AG04450 (cell line): ENCODE data around the gene EWSR1. TPM values are rescaled to one million over a fixed set of nuclear protein-coding genes. Genes with fewer than 3 reads are reported as not detected.

Experiments
- CTCF ChIA-PET: fragments of 300-600, 350-600 bp; formaldehyde crosslinking; extraction: SDS; loops from one replicate; lab custom pipeline; 2022; ENCODE audit warnings: antibody characterized with exemption, inconsistent platforms; lab: Charles Lee
- POLR2A ChIA-PET: fragments of 350-600 bp; formaldehyde crosslinking; extraction: SDS; loops from one replicate; lab custom pipeline; 2021; ENCODE audit warnings: antibody characterized with exemption, inconsistent platforms; lab: Yijun Ruan, JAX
- DNase-seq: peaks from one replicate; pipeline ENCODE4 v3.0.0-alpha.2; 2011; ENCODE audit warnings: low read depth, low spot score
- H3K27ac ChIP-seq: one replicate; pipeline ENCODE4 v1.5.1; 2012; ENCODE audit warnings: low read depth, low read length, control low read depth
- H3K27me3 ChIP-seq: one replicate; pipeline ENCODE4 v1.6.0; 2012; ENCODE audit warnings: low read length; ENCODE audit not compliant: control insufficient read depth, insufficient read depth
- H3K4me3 ChIP-seq: 2 replicates; pipeline ENCODE4 v1.5.1; 2011; ENCODE audit warnings: mild to moderate bottlenecking, low read depth, low read length, control low read depth
- H3K9me3 ChIP-seq: 2 replicates; pipeline ENCODE4 v1.5.1; 2012; ENCODE audit warnings: low read length; ENCODE audit not compliant: control insufficient read depth, insufficient read depth
- polyA plus RNA-seq: library from polyadenylated mRNA; depleted of rRNA; stranded (reverse); fragments of >200 nt; gene quantifications from 2 replicates; pipeline ENCODE4 v1.2.3, GENCODE V29; 2011
- TF ChIP-seq, protein P1 (sequence below): IDR thresholded peaks from 2 replicates; pipeline ENCODE4 v1.5.1; 2011; ENCODE audit warnings: low read depth, low read length, control low read depth, inconsistent platforms

Gene EWSR1
- polyA plus RNA-seq, 1 experiment, result 146 TPM

DNA sequence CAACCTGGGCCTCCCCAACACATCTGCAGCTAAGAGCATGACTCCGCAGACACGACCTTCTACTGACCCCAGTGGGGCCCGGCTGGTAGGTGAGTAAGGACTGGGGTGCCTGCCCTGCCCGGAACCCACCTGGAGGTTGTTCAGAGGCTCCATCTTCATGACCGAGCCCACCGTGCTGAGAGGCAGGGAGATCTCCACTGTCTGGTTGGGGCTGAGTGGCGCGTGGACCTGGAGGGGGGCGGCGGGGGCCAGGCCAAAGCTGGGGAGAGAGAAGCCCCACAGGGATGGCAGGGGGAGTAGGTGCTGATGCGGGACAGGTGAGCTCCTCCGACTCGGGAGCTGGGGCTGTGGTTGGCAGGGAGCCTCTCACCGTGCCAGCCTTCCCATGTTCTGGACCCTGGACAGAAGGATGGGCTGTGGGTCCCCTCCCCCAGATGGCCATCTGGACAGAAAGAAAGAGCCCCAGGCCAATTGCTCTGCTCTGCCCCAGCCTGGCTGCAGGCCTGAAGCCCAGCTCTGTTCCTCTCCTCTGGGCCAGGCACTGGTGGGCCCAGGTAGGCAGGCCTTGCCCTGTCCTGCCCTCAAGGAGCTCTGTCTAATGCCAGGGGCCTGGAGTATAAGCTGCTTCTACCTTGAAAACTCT, 63.7 kb downstream of the EWSR1 start:
- CTCF ChIA-PET, result no interaction called here
- no peak for DNase-seq
- Histone ChIP-seq H3K27ac (peak overlapping the region; percentile 11), H3K4me3 (no peak overlapping the region), H3K27me3 (no peaks in the 10 kb centered on the region), H3K9me3 (no peaks in the 10 kb centered on the region; the same call in 1 of the 2 replicates)
- TF ChIP-seq, protein P1, sequence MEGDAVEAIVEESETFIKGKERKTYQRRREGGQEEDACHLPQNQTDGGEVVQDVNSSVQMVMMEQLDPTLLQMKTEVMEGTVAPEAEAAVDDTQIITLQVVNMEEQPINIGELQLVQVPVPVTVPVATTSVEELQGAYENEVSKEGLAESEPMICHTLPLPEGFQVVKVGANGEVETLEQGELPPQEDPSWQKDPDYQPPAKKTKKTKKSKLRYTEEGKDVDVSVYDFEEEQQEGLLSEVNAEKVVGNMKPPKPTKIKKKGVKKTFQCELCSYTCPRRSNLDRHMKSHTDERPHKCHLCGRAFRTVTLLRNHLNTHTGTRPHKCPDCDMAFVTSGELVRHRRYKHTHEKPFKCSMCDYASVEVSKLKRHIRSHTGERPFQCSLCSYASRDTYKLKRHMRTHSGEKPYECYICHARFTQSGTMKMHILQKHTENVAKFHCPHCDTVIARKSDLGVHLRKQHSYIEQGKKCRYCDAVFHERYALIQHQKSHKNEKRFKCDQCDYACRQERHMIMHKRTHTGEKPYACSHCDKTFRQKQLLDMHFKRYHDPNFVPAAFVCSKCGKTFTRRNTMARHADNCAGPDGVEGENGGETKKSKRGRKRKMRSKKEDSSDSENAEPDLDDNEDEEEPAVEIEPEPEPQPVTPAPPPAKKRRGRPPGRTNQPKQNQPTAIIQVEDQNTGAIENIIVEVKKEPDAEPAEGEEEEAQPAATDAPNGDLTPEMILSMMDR, result no peak
- POLR2A ChIA-PET, result no interaction called here

DNA sequence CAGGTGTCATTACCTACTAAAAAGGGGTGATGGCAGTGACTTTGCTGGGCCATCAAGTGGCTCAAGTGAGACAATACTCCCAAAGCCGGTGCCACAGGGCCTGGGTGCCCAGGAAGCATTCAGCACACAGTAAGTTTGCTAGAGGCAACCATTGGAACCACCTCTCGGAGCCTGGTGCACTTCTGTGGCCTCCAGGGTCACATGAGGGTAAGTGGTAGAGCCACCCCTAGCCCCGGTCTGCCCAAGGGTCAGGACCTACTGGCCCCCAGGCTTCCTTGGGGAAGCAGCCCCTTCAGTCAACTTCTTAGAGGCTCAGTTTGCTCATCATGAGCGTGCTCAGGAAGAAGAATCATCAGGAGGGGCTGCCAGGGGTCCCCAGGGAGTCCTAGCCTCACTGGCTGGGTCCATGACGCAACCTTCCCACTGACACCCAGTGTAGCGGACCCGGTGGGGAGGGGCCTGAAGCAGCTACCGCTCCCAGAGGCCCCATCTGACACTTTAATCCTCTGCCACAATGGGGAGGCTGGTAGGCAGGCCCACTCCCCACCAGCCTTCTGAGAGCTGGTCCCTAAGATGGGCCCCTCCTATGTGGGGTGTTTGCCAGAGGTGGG, 64.9 kb downstream of the EWSR1 start:
- H3K9me3 ChIP-seq, result no peaks in the 10 kb centered on the region; the same call in 1 of the 2 replicates
- TF ChIP-seq, protein P1, result no peak
- ChIA-PET CTCF (no interaction called here), POLR2A (no interaction called here)
- H3K4me3 ChIP-seq, result no peak overlapping the region
- H3K27ac ChIP-seq, result no peak overlapping the region
- no peak for DNase-seq
- no peaks in the 10 kb centered on the region for H3K27me3 ChIP-seq

- TF ChIP-seq, protein P1, result no peak
- ChIA-PET POLR2A (no interaction called here), CTCF (no interaction called here)
- H3K27ac ChIP-seq, result no peak overlapping the region
- no peaks in the 10 kb centered on the region for H3K27me3 ChIP-seq
- no peak overlapping the region for H3K4me3 ChIP-seq
- no peak for DNase-seq
- no peaks in the 10 kb centered on the region for H3K9me3 ChIP-seq
These were observed 66.1 kb downstream of the EWSR1 start for GRCh38 chr22:29334148-29334547.

- Histone ChIP-seq H3K9me3 (no peaks in the 10 kb centered on the region), H3K27ac (no peak overlapping the region), H3K27me3 (no peaks in the 10 kb centered on the region), H3K4me3 (no peak overlapping the region)
- CTCF ChIA-PET, result no interaction called here
- POLR2A ChIA-PET, result interaction anchor here (0.6 kb wide), 1 partner anchor 36 kb away, joined by 3 read pairs; no protein-coding TSS in a partner anchor
- no peak for DNase-seq
- TF ChIP-seq, protein P1, result no peak
These were observed 66.8 kb downstream of the EWSR1 start for GRCh38 chr22:29334696-29335344.

GRCh38 chr22:29335656-29336055, 67.6 kb downstream of the EWSR1 start:
- Histone ChIP-seq H3K27ac (no peak overlapping the region), H3K4me3 (no peak overlapping the region), H3K9me3 (no peaks in the 10 kb centered on the region), H3K27me3 (no peaks in the 10 kb centered on the region)
- no peak for DNase-seq
- POLR2A ChIA-PET, result no interaction called here
- TF ChIP-seq, protein P1, result no peak
- CTCF ChIA-PET, result no interaction called here
